Loucy (cell line): ENCODE data around the gene PAXX.

Source experiments
- CTCF ChIP-seq: fragments of 200-600 bp; sonication (generic); conservative IDR thresholded peaks from 2 replicates; pipeline ENCODE4 v1.5.1; 2014; ENCODE audit warnings: mild to moderate bottlenecking, antibody characterized with exemption, low read length
- EZH2phosphoT487 ChIP-seq: fragments of 200-600 bp; IDR thresholded peaks from 2 replicates; pipeline ENCODE4 v1.6.1; 2018; ENCODE audit warnings: antibody characterized with exemption, mild to moderate bottlenecking, moderate library complexity, borderline replicate concordance

GRCh38 chr9:136955202-136955942, 36.9 kb upstream of the PAXX start:
- no peak for TF ChIP-seq CTCF
- TF ChIP-seq EZH2phosphoT487 = no peak
